Measurements from ENCODE around the gene ANKH.

DNA sequence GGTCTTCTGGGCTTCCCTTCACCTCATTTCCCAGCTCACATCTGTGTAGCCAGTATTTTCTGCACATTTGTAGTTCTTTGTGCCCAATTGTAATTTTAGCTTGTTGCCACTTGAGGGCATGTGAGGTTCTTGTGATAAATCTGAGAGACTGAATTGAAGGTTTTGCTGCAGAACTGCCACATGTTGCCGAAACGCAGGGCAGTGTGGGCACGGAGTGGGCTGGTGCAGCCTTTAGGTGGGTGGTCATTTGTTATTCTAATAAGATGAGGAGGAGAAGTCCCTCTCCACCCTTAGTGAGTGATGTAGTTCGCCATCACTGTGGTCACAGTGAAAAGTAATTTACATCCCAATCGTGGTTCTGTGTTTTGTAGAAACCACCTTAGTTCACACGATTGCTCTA lies 185.8 kb downstream of the ANKH start:
- TF ChIP-seq, protein P1, sequence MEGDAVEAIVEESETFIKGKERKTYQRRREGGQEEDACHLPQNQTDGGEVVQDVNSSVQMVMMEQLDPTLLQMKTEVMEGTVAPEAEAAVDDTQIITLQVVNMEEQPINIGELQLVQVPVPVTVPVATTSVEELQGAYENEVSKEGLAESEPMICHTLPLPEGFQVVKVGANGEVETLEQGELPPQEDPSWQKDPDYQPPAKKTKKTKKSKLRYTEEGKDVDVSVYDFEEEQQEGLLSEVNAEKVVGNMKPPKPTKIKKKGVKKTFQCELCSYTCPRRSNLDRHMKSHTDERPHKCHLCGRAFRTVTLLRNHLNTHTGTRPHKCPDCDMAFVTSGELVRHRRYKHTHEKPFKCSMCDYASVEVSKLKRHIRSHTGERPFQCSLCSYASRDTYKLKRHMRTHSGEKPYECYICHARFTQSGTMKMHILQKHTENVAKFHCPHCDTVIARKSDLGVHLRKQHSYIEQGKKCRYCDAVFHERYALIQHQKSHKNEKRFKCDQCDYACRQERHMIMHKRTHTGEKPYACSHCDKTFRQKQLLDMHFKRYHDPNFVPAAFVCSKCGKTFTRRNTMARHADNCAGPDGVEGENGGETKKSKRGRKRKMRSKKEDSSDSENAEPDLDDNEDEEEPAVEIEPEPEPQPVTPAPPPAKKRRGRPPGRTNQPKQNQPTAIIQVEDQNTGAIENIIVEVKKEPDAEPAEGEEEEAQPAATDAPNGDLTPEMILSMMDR (IDR thresholded peaks at IDR 0.05) = peak; percentile 74
- TF ChIP-seq EZH2 (IDR thresholded peaks at IDR 0.05; ENCODE audit: borderline replicate concordance, insufficient read depth, low read depth, low read length, poor library complexity, severe bottlenecking) = no peak
